ENCODE measurements around the gene PLCL2.
"Not testable (repeated sequence)": the region's sequence is repeated elsewhere in the genome, so short reads cannot be mapped to it uniquely, and the experiment has no call there.

Gene PLCL2

GRCh38 chr3:16950282-16950681 is 65.5 kb downstream of the PLCL2 start:
- no peak for TF ChIP-seq CTCF (IDR thresholded peaks at IDR 0.05; ENCODE audit: control insufficient read depth, extremely low read depth, insufficient read depth)
- H3K4me3 ChIP-seq (ENCODE audit: low read depth, low read length): no peak overlapping the region
- DNase-seq (ENCODE audit: low read depth): no peak

- TF ChIP-seq CTCF (IDR thresholded peaks at IDR 0.05; ENCODE audit: control insufficient read depth, extremely low read depth, insufficient read depth): no peak
- DNase-seq (ENCODE audit: low read depth): no peak
- no peak overlapping the region for H3K4me3 ChIP-seq (ENCODE audit: low read depth, low read length)
These were observed 66.1 kb downstream of the PLCL2 start for GRCh38 chr3:16950845-16951244.

GRCh38 chr3:16957852-16958251 is 73.1 kb downstream of the PLCL2 start:
- not testable (repeated sequence) for H3K4me3 ChIP-seq (ENCODE audit: low read depth, low read length); DNase-seq (ENCODE audit: low read depth)

- DNase-seq (ENCODE audit: low read depth): no peak
- no peak for TF ChIP-seq CTCF (IDR thresholded peaks at IDR 0.05; ENCODE audit: control insufficient read depth, extremely low read depth, insufficient read depth)
- no peak overlapping the region for H3K4me3 ChIP-seq (ENCODE audit: low read depth, low read length)
These were observed 75.4 kb downstream of the PLCL2 start for GRCh38 chr3:16960125-16960524.

- H3K4me3 ChIP-seq (ENCODE audit: low read depth, low read length): no peak overlapping the region
- no peak for TF ChIP-seq CTCF (IDR thresholded peaks at IDR 0.05; ENCODE audit: control insufficient read depth, extremely low read depth, insufficient read depth)
- no peak for DNase-seq (ENCODE audit: low read depth)
These were observed 77.0 kb downstream of the PLCL2 start for GRCh38 chr3:16961621-16962205.

GRCh38 chr3:16975083-16975482 is 90.3 kb downstream of the PLCL2 start:
- no peak overlapping the region for H3K4me3 ChIP-seq (ENCODE audit: low read depth, low read length)
- no peak for TF ChIP-seq CTCF (IDR thresholded peaks at IDR 0.05; ENCODE audit: control insufficient read depth, extremely low read depth, insufficient read depth)
- DNase-seq (ENCODE audit: low read depth): no peak

- DNase-seq (ENCODE audit: low read depth): no peak
- no peak for TF ChIP-seq CTCF (IDR thresholded peaks at IDR 0.05; ENCODE audit: control insufficient read depth, extremely low read depth, insufficient read depth)
These were observed 93.6 kb downstream of the PLCL2 start for GRCh38 chr3:16978234-16978920.

More at GRCh38 chr3:16978234-16978920, 93.6 kb downstream of the PLCL2 start:
- H3K4me3 ChIP-seq (ENCODE audit: low read depth, low read length): no peak overlapping the region
